ENCODE results near the gene RAPGEF1. TPM values are rescaled to one million over a fixed set of nuclear protein-coding genes. Genes with fewer than 3 reads are reported as not detected.
"Not testable (repeated sequence)": the region's sequence is repeated elsewhere in the genome, so short reads cannot be mapped to it uniquely, and the experiment has no call there.

Gene RAPGEF1
- total RNA-seq, 1 experiment from 2014 or later, result 25.2 TPM

- H2AFZ ChIP-seq (ENCODE audit: low read length), result no peak overlapping the region
- ATAC-seq, result no peak
- no peak overlapping the region for H3K27ac ChIP-seq (ENCODE audit: low read length)
- H3K4me1 ChIP-seq (ENCODE audit: insufficient read depth, low read length), result peaks cover 33% of the 10 kb centered on the region
- H3K9me3 ChIP-seq (ENCODE audit: low read length), result no peaks in the 10 kb centered on the region
- H3K4me2 ChIP-seq (ENCODE audit: low read length), result no peak overlapping the region
- no peak overlapping the region for H3K4me3 ChIP-seq (ENCODE audit: low read length)
- H3F3A ChIP-seq (ENCODE audit: low read length, unreplicated experiment), result no peaks in the 10 kb centered on the region
- DNase-seq, result no peak
- ChIA-PET POLR2A (ENCODE audit: unreplicated experiment) (no interaction called here), CTCF (interaction anchor here (0.5 kb wide), 1 partner anchor 13 kb away, joined by 3 read pairs; no protein-coding TSS in a partner anchor)
- H3K36me3 ChIP-seq (ENCODE audit: low read depth, low read length), result no peaks in the 10 kb centered on the region
- no peaks in the 10 kb centered on the region for H3K9me2 ChIP-seq (replicated peaks; ENCODE audit: low read length)
- H3K79me2 ChIP-seq (ENCODE audit: low read length), result peaks cover 4% of the 10 kb centered on the region; the same call in 1 of the 2 replicates
- no peak for TF ChIP-seq EZH2phosphoT487 (IDR thresholded peaks at IDR 0.05; ENCODE audit: borderline replicate concordance, low read length)
- no peak for TF ChIP-seq CTCF (conservative IDR thresholded peaks at IDR 0.05; ENCODE audit: low read depth, low read length)
- TF ChIP-seq EZH2 (IDR thresholded peaks at IDR 0.05; ENCODE audit: low read length, unreplicated experiment), result no peak
- no peaks in the 10 kb centered on the region for H4K20me1 ChIP-seq (ENCODE audit: low read length)
- no peak overlapping the region for H3K9ac ChIP-seq (ENCODE audit: low read length)
- intact Hi-C loops (cut with micrococcal nuclease), result no loop called here
- BruUV-seq (replicated peaks), result no TSS peak
- H3K27me3 ChIP-seq (ENCODE audit: low read length), result no peaks in the 10 kb centered on the region
These were observed 73.1 kb downstream of the RAPGEF1 start for GRCh38 chr9:131666774-131667173.

GRCh38 chr9:131666029-131666428 lies 73.8 kb downstream of the RAPGEF1 start:
- Histone ChIP-seq H3K9me2 (replicated peaks; ENCODE audit: low read length) (no peaks in the 10 kb centered on the region), H3K27ac (ENCODE audit: low read length) (no peak overlapping the region), H3K9me3 (ENCODE audit: low read length) (no peaks in the 10 kb centered on the region), H3K9ac (ENCODE audit: low read length) (no peak overlapping the region), H3K4me3 (ENCODE audit: low read length) (no peak overlapping the region), H3K27me3 (ENCODE audit: low read length) (no peaks in the 10 kb centered on the region), H2AFZ (ENCODE audit: low read length) (no peak overlapping the region), H3K4me2 (ENCODE audit: low read length) (no peak overlapping the region), H3K4me1 (ENCODE audit: insufficient read depth, low read length) (peaks cover 33% of the 10 kb centered on the region), H3F3A (ENCODE audit: low read length, unreplicated experiment) (no peaks in the 10 kb centered on the region), H3K36me3 (ENCODE audit: low read depth, low read length) (no peaks in the 10 kb centered on the region), H4K20me1 (ENCODE audit: low read length) (no peaks in the 10 kb centered on the region), H3K79me2 (ENCODE audit: low read length) (peaks cover 4% of the 10 kb centered on the region; the same call in 1 of the 2 replicates)
- no peak for DNase-seq
- POLR2A ChIA-PET (ENCODE audit: unreplicated experiment), result no interaction called here
- CTCF ChIA-PET, result interaction anchor here (0.5 kb wide), 1 partner anchor 14 kb away, joined by 3 read pairs; no protein-coding TSS in a partner anchor
- intact Hi-C loops (cut with micrococcal nuclease), result no loop called here
- no peak for TF ChIP-seq EZH2phosphoT487 (IDR thresholded peaks at IDR 0.05; ENCODE audit: borderline replicate concordance, low read length)
- TF ChIP-seq EZH2 (IDR thresholded peaks at IDR 0.05; ENCODE audit: low read length, unreplicated experiment), result no peak
- TF ChIP-seq CTCF (conservative IDR thresholded peaks at IDR 0.05; ENCODE audit: low read depth, low read length), result no peak
- no TSS peak for BruUV-seq (replicated peaks)
- ATAC-seq, result no peak

GRCh38 chr9:131663288-131663687 lies 76.6 kb downstream of the RAPGEF1 start:
- ChIA-PET POLR2A (ENCODE audit: unreplicated experiment) (no interaction called here), CTCF (no interaction called here)
- H3F3A ChIP-seq (ENCODE audit: low read length, unreplicated experiment), result no peaks in the 10 kb centered on the region
- no peak overlapping the region for H3K4me3 ChIP-seq (ENCODE audit: low read length)
- H3K4me2 ChIP-seq (ENCODE audit: low read length), result no peak overlapping the region
- H4K20me1 ChIP-seq (ENCODE audit: low read length), result no peaks in the 10 kb centered on the region
- no peaks in the 10 kb centered on the region for H3K36me3 ChIP-seq (ENCODE audit: low read depth, low read length)
- H3K9ac ChIP-seq (ENCODE audit: low read length), result no peak overlapping the region
- H2AFZ ChIP-seq (ENCODE audit: low read length), result no peak overlapping the region
- H3K9me2 ChIP-seq (replicated peaks; ENCODE audit: low read length), result no peaks in the 10 kb centered on the region
- TF ChIP-seq CTCF (conservative IDR thresholded peaks at IDR 0.05; ENCODE audit: low read depth, low read length) (no peak), EZH2 (IDR thresholded peaks at IDR 0.05; ENCODE audit: low read length, unreplicated experiment) (no peak), EZH2phosphoT487 (IDR thresholded peaks at IDR 0.05; ENCODE audit: borderline replicate concordance, low read length) (no peak)
- H3K9me3 ChIP-seq (ENCODE audit: low read length), result no peaks in the 10 kb centered on the region
- peaks cover 12% of the 10 kb centered on the region; the same call in 1 of the 2 replicates for H3K79me2 ChIP-seq (ENCODE audit: low read length)
- no peak overlapping the region for H3K27ac ChIP-seq (ENCODE audit: low read length)
- H3K4me1 ChIP-seq (ENCODE audit: insufficient read depth, low read length), result peaks cover 27% of the 10 kb centered on the region
- intact Hi-C loops (cut with micrococcal nuclease), result no loop called here
- BruUV-seq (replicated peaks), result no TSS peak
- ATAC-seq (no peak), DNase-seq (no peak)
- no peaks in the 10 kb centered on the region for H3K27me3 ChIP-seq (ENCODE audit: low read length)

- H3K27ac ChIP-seq (ENCODE audit: low read length); CTCF ChIA-PET; H3K36me3 ChIP-seq (ENCODE audit: low read depth, low read length); DNase-seq; H3K79me2 ChIP-seq (ENCODE audit: low read length); POLR2A ChIA-PET (ENCODE audit: unreplicated experiment); H4K20me1 ChIP-seq (ENCODE audit: low read length); H3K9me3 ChIP-seq (ENCODE audit: low read length); H3K27me3 ChIP-seq (ENCODE audit: low read length); ATAC-seq; H2AFZ ChIP-seq (ENCODE audit: low read length); H3K4me3 ChIP-seq (ENCODE audit: low read length); intact Hi-C loops (cut with micrococcal nuclease); BruUV-seq (replicated peaks); H3K9ac ChIP-seq (ENCODE audit: low read length); H3K9me2 ChIP-seq (replicated peaks; ENCODE audit: low read length); H3F3A ChIP-seq (ENCODE audit: low read length, unreplicated experiment); H3K4me2 ChIP-seq (ENCODE audit: low read length): not testable (repeated sequence)
- peaks cover 28% of the 10 kb centered on the region for H3K4me1 ChIP-seq (ENCODE audit: insufficient read depth, low read length)
These were observed 77.6 kb downstream of the RAPGEF1 start for GRCh38 chr9:131662289-131662621.

All from PC-3 (cell line).